Prostate gland (tissue), 2 donors: Measurements from ENCODE around the gene CILP2.

Source experiments
- CTCF ChIP-seq, 4 experiments: fragments of 200-600 bp in 2 of 4; fragments of 450-650 bp in 2 of 4; sonication (generic) in 2 of 4; IDR thresholded peaks; 1 replicate in 3 of 4; 2 replicates in 1 of 4; pipeline ENCODE4 v1.5.1; 2016 to 2019; ENCODE audit warnings: antibody characterized with exemption in 4 of 4, mild to moderate bottlenecking in 2 of 4, moderate library complexity in 2 of 4
- POLR2A ChIP-seq: fragments of 450-650 bp; IDR thresholded peaks from one replicate; pipeline ENCODE4 v1.6.1; 2016; ENCODE audit warnings: antibody characterized with exemption, mild to moderate bottlenecking
- POLR2AphosphoS5 ChIP-seq: sonication (generic); formaldehyde crosslinking; IDR thresholded peaks from one replicate; pipeline ENCODE4 v1.6.1; 2017; ENCODE audit warnings: antibody characterized with exemption

- TF ChIP-seq CTCF (IDR thresholded peaks at IDR 0.05) (no peak), POLR2A (no peak), POLR2AphosphoS5 (no peak)
These were observed 17.1 kb upstream of the CILP2 start for GRCh38 chr19:19520989-19521388.
